Transverse colon (tissue), 3 donors: ENCODE data around the gene PDE3B.
"Not testable (repeated sequence)": the region's sequence is repeated elsewhere in the genome, so short reads cannot be mapped to it uniquely, and the experiment has no call there.

ENCODE experiments used
- CTCF ChIP-seq, 5 experiments: fragments of 200-600 bp in 3 of 5; fragments of 450-650 bp in 2 of 5; sonication (generic) in 3 of 5; IDR thresholded peaks; 1 replicate in 2 of 5; 2 replicates in 3 of 5; pipeline ENCODE4 v1.5.1; 2016 to 2017; ENCODE audit warnings: antibody characterized with exemption in 5 of 5, inconsistent platforms in 3 of 5, mild to moderate bottlenecking in 2 of 5, moderate library complexity in 1 of 5
- EP300 ChIP-seq: sonication (generic); formaldehyde crosslinking; IDR thresholded peaks from one replicate; pipeline ENCODE4 v1.6.1; 2017; ENCODE audit warnings: antibody characterized with exemption, low read depth

- not testable (repeated sequence) for TF ChIP-seq EP300; CTCF (IDR thresholded peaks at IDR 0.05)
Observed at GRCh38 chr11:14863775-14864174, 220.2 kb downstream of the PDE3B start.
